ENCODE data around the gene WWOX.

The WWOX gene

DNA sequence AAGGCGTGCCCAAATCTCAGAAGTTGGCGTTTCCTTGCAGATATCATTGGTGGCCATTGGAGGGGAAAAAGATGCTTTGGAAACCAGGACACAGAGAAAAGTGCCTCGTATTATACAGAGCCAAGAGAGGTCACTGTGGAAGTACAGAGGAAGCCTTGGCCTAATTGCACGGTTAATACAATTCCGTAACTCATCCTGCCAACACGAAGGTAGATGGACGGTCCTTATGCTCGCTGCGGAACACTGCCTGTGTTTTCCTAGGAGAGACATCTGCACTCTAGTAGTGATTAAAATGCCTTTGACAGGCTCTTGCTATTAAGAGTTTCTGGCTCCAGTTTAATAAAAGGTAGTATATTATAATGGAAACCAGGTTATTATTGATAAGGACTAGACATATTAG is 536.4 kb downstream of the WWOX start:
- no peak for DNase-seq

GRCh38 chr16:78638371-78638770 is 538.9 kb downstream of the WWOX start:
- DNase-seq: no peak

DNA sequence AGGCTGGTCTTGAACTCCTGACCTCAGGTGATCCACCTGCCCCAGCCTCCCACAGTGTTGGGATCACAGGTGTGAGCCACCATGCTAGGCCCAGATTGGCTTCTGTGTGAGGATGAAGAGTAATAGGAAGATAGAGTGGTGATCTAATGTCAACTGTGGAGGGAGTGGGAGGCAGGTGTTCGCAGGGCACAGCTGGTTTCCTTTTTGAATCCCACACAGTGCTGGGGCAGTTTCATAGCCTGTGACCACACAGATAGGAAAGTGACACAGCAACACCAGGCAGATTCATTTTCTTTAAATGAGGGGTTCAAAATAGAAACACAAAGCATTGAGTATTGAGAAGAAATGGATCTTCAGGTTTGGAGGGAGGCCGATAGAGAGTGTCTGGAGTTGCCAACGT is 540.3 kb downstream of the WWOX start:
- no peak for DNase-seq

- no peak for DNase-seq
These were observed 541.4 kb downstream of the WWOX start for GRCh38 chr16:78640886-78641285.

GRCh38 chr16:78641433-78641832 is 542.0 kb downstream of the WWOX start:
- DNase-seq: no peak

GRCh38 chr16:78642621-78643285 is 543.3 kb downstream of the WWOX start:
- DNase-seq: no peak

DNA sequence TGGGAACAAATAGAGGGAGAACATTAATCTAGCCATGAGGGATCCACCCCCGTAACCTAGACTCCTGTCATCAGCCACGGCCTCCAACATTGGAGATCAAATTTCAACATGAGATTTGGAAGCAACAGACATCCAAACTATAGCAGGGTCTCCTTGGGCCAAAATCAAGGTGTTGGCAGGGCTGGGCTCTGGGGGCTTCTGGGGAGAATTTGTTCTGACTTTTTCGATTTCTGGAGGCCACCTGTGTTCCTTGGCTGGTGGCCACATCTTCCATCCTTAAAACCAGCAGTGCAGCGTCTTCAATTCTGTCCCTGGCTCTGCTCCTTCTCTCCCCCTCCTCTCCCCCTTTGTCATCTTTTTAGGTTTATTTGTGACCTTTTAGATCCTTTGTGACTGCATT is 546.2 kb downstream of the WWOX start:
- no peak for DNase-seq

DNA sequence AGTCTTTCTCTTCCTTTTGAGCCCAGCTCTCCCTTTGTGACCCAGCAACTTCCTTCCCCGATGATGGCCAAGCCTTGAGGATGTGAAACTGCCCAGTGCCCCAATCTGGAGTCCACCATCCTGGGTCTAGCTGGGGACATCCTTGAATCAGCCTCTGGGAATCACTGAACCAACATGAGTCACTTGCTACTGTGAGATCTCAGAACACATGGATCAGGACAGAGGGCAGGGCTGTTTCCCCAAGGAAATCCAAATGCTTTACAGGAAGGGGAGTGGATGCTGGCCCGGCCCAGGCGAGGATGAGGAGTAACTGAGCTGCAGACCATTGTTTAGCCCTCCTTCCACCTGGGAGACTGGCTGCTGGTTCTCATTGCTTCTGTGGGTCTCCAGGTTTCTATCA is 547.6 kb downstream of the WWOX start:
- DNase-seq: no peak

- no peak for DNase-seq
These were observed 548.0 kb downstream of the WWOX start for GRCh38 chr16:78647491-78647890.

DNA sequence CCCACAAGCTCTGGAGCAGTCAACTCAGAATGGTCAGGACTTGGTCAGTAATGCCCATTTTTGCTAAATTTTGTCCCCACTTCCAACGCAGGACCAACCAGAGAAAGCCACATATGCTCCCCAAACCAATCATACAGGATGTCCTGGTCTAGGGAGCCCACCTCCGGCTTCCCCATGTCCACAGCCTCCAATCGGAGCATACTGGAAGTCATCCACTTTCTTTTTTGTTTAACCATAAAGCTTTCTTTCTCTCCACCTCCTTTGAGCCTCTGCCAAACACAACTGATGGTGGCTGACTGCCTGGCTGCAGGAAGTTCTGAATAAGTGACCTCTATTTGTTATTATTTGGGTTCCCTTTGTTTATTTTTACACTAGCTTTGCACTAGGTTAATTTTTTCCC is 549.1 kb downstream of the WWOX start:
- no peak for DNase-seq

GRCh38 chr16:78650339-78651074 is 551.1 kb downstream of the WWOX start:
- DNase-seq: no peak

DNA sequence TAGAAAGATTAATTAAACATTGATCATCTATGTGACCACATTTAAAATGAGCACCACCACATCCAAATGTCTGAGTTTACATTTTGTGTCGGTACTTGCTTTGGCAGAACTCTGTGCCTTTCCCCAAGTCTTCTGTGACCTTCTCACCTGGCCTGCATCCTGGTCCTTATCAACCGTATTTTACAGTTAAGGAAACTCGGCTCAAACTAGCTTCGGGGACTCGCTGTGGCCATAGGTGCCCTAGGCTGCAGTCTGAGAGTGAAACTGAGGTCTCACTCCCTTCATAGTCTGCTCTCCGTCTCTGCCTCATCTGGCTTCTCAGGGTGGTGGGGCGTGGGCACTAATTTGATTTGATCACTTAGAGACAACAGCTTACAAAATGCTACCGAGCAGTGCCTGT is 555.5 kb downstream of the WWOX start:
- no peak for DNase-seq

DNA sequence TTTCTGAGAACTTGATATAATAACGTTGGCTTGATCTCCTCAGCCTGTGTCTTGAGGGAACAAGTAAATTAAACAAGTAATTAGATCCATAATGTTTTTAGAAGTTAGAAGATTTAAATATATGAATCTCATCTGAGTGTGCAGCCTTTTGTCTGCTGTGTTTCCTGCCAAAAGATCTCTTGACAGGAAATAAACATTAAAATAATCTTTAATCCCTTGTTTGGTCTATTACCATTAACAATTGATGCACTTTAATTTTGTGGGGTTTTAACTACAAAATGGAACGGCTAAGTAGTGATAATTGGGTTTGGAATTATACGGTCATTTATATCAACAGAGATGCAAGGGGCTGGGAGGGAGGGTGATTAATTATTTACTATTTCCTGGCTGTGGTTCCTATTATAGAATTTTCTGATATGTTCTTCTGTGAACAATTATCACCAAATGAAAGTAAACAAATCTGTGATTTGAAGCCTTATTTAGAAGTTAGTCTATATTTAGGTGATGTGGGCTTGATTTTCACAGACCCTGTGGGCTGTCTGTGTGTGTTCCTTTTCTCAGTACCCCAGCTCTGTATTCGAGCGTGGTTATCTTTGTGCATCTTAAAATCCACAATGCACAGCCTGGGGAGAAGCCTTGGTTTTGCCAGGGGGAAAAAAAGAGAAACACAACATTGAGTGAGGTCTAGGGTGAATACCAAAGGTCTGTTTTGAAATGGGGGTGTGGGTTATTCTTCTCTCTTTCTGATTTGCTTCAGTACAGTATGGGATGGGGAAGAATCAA is 556.1 kb downstream of the WWOX start:
- no peak for DNase-seq

- DNase-seq: no peak
These were observed 557.4 kb downstream of the WWOX start for GRCh38 chr16:78656887-78657286.

DNA sequence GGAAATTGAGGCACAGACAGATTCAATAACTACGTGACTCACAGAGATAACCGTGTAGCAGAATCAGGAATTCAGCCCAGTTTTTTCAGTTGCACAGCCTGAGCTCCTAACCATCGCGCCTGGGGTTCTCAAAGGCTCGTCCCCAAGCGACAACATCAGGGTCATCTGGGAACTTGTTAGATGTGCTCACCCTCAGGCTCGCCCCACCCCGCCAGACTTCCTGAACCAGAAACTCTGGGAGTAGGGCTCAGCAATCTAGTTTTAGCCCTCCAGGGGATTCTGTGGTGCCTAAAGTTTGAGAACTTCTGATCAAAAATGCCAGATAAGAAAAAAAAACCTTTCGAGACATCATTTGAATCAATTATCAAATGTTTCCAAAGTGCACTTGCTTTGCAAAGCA is 559.8 kb downstream of the WWOX start:
- no peak for DNase-seq

GRCh38 chr16:78659668-78660217 is 560.3 kb downstream of the WWOX start:
- no peak for DNase-seq

DNA sequence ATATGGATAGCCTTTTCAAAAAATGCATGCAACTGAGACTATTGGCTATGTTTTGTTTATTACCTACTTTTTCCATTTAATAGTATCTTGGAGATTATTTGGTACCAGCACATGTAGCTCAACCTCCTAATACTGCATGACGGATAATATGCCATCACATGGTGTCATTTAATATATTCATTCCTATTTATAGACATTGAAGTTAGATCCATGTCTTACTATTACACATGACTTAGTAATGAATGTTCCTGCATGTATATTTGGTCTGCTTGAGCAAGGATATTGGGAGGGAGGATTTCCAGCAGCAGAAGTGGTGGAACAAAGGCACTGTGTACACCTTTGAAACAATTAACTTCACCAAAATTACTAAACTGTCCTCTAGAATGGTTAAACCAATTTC is 561.3 kb downstream of the WWOX start:
- DNase-seq: no peak

- DNase-seq: no peak
These were observed 564.2 kb downstream of the WWOX start for GRCh38 chr16:78663690-78664089.

DNA sequence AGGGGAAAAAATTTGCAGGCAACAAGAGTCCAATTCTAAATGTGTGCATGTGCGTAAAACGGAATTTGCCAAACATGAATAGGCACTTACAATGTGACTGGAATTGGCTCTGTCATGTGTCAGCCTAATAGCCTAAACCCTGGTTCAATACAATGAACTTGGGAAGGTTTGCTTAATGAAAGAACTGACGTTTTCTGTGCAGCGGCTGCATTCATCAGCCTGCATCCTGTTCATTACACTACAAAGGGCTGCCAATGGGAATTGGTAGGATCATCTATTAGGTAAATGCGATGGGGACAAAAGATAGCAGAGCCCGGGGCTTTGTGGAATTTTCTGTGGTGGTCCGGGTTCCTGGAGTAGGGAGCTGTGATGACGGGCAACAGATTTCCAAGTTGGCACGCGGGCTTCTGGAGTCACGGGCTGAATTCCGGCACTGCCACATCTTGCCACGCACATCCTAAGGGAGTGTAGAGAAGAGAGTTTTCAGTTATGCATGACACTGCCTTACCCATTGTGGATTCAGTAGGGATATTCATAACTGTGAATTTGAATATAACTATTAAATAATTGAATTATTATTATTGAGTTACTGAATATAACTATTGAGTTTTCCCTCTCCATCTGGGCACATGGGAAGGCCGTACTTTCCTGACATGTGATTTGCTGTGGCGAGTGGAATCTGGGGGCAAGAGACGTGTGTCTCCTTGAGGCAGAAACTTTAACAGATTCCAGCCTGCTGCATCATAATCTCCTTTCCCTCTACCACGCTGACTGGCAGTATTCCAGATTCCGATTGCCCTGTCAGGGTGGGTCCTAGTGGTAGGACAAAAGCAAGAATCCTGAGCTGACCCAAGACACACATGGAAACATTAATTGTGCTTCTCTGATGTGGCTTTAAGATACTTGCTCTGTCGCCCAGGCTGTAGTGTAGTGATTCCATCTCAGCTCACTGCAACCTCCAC is 565.6 kb downstream of the WWOX start:
- DNase-seq: no peak

DNA sequence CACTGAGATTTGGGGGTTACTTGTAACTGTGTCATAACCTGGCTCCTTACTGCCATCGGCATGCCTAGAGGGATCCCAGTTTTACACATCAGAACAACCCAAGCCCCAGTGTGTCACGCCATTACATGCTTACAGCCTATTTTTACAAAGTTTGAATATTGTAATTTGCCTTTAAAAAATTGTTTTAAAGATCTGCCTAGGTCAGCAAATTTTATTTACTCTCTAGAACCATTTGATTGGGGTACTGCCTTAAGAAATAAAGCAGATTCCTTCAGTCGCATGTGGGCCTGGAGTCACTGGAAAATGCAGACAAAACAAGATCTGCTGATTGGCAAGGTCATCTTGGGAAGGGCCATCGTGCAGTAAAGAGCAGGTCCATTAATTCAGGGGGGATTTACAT is 566.9 kb downstream of the WWOX start:
- no peak for DNase-seq

DNA sequence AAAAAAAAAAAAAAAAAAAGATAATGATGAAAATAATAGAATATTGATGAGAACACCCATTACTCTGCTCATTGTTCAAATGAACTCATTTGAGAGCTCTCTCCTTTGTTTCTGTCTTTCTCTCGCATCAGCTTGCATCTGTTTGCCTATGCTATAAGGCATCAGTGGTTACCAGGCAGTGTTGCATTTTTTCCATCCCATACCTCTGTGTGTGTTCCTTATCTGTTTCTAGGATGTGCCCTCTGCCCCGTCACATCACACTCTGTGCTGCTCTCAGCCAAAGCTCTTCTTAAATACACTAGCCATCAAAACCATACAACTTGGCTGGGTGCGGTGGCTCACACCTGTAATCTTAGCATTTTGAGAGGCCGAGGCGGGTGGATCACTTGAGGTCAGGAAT is 568.2 kb downstream of the WWOX start:
- no peak for DNase-seq

GRCh38 chr16:78668393-78668792 is 568.9 kb downstream of the WWOX start:
- DNase-seq: no peak

- DNase-seq: no peak
These were observed 570.5 kb downstream of the WWOX start for GRCh38 chr16:78669994-78670393.
